HG02623 (cell line): ENCODE measurements around the gene GABRP.
"Not testable (repeated sequence)": the region's sequence is repeated elsewhere in the genome, so short reads cannot be mapped to it uniquely, and the experiment has no call there.

ENCODE experiments used
- ATAC-seq: cut with Tn5 transposase; IDR thresholded peaks from one replicate; pipeline ENCODE4 v1.9.1; 2021; ENCODE audit warnings: moderate library complexity; ENCODE audit not compliant: unreplicated experiment

Gene GABRP

GRCh38 chr5:170791325-170791954 is 7.9 kb downstream of the GABRP start:
- ATAC-seq = no peak

GRCh38 chr5:170792878-170793277 is 9.4 kb downstream of the GABRP start:
- no peak for ATAC-seq

- ATAC-seq = no peak
Measured at GRCh38 chr5:170795154-170795553, 11.6 kb downstream of the GABRP start.

GRCh38 chr5:170805666-170806065 is 22.1 kb downstream of the GABRP start:
- no peak for ATAC-seq

- ATAC-seq = no peak
Measured at GRCh38 chr5:170809551-170809950, 26.0 kb downstream of the GABRP start.

GRCh38 chr5:170811719-170812118 is 28.2 kb downstream of the GABRP start:
- ATAC-seq = no peak

GRCh38 chr5:170813231-170813630 is 29.7 kb downstream of the GABRP start:
- ATAC-seq = no peak

- no peak for ATAC-seq
Measured at GRCh38 chr5:170817195-170817594, 33.7 kb downstream of the GABRP start.

- no peak for ATAC-seq
Measured at GRCh38 chr5:170818232-170818631, 34.7 kb downstream of the GABRP start.

- ATAC-seq = no peak
Measured at GRCh38 chr5:170819824-170820223, 36.3 kb downstream of the GABRP start.

- no peak for ATAC-seq
Measured at GRCh38 chr5:170821257-170821800, 37.8 kb downstream of the GABRP start.

- no peak for ATAC-seq
Measured at GRCh38 chr5:170826117-170826516, 42.6 kb downstream of the GABRP start.

- ATAC-seq = no peak
Measured at GRCh38 chr5:170832241-170832640, 48.7 kb downstream of the GABRP start.

GRCh38 chr5:170833981-170834380 is 50.5 kb downstream of the GABRP start:
- not testable (repeated sequence) for ATAC-seq

GRCh38 chr5:170836226-170836625 is 52.7 kb downstream of the GABRP start:
- no peak for ATAC-seq

GRCh38 chr5:170843870-170844269 is 60.3 kb downstream of the GABRP start:
- no peak for ATAC-seq

- ATAC-seq = no peak
Measured at GRCh38 chr5:170844651-170845050, 61.1 kb downstream of the GABRP start.

- no peak for ATAC-seq
Measured at GRCh38 chr5:170846416-170846815, 62.9 kb downstream of the GABRP start.

- ATAC-seq = no peak
Measured at GRCh38 chr5:170846846-170847245, 63.3 kb downstream of the GABRP start.

- ATAC-seq = no peak
Measured at GRCh38 chr5:170848033-170848432, 64.5 kb downstream of the GABRP start.

GRCh38 chr5:170849374-170849773 is 65.8 kb downstream of the GABRP start:
- no peak for ATAC-seq

GRCh38 chr5:170854566-170854965 is 71.0 kb downstream of the GABRP start:
- ATAC-seq = no peak

- no peak for ATAC-seq
Measured at GRCh38 chr5:170857066-170857465, 73.5 kb downstream of the GABRP start.
